ENCODE results near the gene CALB2.

DNA sequence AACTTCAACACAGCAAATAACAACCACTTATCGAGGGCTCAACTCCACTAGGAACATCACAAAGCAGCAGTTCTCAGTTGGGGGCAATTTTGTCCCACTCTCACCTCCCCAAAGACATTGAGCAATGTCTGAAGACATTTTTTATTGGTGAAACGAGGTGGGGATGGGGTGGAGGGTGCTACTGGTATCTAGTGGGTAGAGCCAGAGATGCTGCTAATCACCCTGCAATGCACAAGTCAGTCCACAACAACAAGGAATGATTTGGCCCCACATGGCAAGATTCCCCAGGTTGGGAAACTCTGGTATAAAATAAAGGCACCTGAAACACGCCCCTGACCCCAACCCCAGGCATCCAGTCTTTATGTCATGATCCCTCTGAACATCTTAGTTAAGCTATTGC, 50.0 kb downstream of the CALB2 start:
- TF ChIP-seq, protein P1, sequence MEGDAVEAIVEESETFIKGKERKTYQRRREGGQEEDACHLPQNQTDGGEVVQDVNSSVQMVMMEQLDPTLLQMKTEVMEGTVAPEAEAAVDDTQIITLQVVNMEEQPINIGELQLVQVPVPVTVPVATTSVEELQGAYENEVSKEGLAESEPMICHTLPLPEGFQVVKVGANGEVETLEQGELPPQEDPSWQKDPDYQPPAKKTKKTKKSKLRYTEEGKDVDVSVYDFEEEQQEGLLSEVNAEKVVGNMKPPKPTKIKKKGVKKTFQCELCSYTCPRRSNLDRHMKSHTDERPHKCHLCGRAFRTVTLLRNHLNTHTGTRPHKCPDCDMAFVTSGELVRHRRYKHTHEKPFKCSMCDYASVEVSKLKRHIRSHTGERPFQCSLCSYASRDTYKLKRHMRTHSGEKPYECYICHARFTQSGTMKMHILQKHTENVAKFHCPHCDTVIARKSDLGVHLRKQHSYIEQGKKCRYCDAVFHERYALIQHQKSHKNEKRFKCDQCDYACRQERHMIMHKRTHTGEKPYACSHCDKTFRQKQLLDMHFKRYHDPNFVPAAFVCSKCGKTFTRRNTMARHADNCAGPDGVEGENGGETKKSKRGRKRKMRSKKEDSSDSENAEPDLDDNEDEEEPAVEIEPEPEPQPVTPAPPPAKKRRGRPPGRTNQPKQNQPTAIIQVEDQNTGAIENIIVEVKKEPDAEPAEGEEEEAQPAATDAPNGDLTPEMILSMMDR (IDR thresholded peaks at IDR 0.05 in 4 of 5, conservative IDR thresholded peaks at IDR 0.05 in 1 of 5), result no peak
- no peak for TF ChIP-seq POLR2A (IDR thresholded peaks at IDR 0.05)

Data from gastrocnemius medialis (tissue), 4 donors.